Measurements from ENCODE around the gene P2RY2. TPM values are rescaled to one million over a fixed set of nuclear protein-coding genes. Genes with fewer than 3 reads are reported as not detected.
A peak's percentile ranks its signal among the peaks of the same experiment; 100 is the strongest.
"Not testable (repeated sequence)": the region's sequence is repeated elsewhere in the genome, so short reads cannot be mapped to it uniquely, and the experiment has no call there.

P2RY2 gene
- total RNA-seq, 1 donor from 2014 or later: 0.42 TPM

- intact Hi-C loops (cut with micrococcal nuclease): loop anchor here (2.0 kb wide), 1 partner anchor 19 kb away; no protein-coding TSS in a partner anchor
- H3K27ac Mint-ChIP-seq: no peak overlapping the region
- POLR2A ChIA-PET: no interaction called here
- H3K4me3 Mint-ChIP-seq: no peak overlapping the region
- no peaks in the 10 kb centered on the region for H3K9me3 Mint-ChIP-seq
- TF ChIP-seq CTCF (IDR thresholded peaks at IDR 0.05): no peak
- DNase-seq (no peak), ATAC-seq (ENCODE audit: low read depth) (peak; percentile 56)
- H3K36me3 Mint-ChIP-seq (ENCODE audit: low read depth): no peaks in the 10 kb centered on the region
- CTCF ChIA-PET: interaction anchor here (0.7 kb wide), 1 partner anchor 65 kb away, joined by 3 read pairs; no protein-coding TSS in a partner anchor
- H3K4me1 Mint-ChIP-seq: peaks cover 20% of the 10 kb centered on the region
- peaks cover 11% of the 10 kb centered on the region for H3K27me3 Mint-ChIP-seq
Measured at GRCh38 chr11:73270016-73270854, 52.2 kb downstream of the P2RY2 start.

GRCh38 chr11:73270855-73271477 lies 52.9 kb downstream of the P2RY2 start:
- Mint-ChIP-seq H3K27ac (peak overlapping the region; percentile 50), H3K4me3 (no peak overlapping the region), H3K27me3 (peaks cover 7% of the 10 kb centered on the region), H3K36me3 (ENCODE audit: low read depth) (no peaks in the 10 kb centered on the region), H3K4me1 (peaks cover 20% of the 10 kb centered on the region), H3K9me3 (no peaks in the 10 kb centered on the region)
- TF ChIP-seq CTCF (IDR thresholded peaks at IDR 0.05): no peak
- DNase-seq (no peak), ATAC-seq (ENCODE audit: low read depth) (no peak)
- ChIA-PET POLR2A (no interaction called here), CTCF (no interaction called here)
- intact Hi-C loops (cut with micrococcal nuclease): loop anchor here (2.0 kb wide), 1 partner anchor 18 kb away; no protein-coding TSS in a partner anchor

GRCh38 chr11:73271478-73271865 lies 53.4 kb downstream of the P2RY2 start:
- H3K36me3 Mint-ChIP-seq (ENCODE audit: low read depth); H3K4me3 Mint-ChIP-seq; DNase-seq; ATAC-seq (ENCODE audit: low read depth); H3K27me3 Mint-ChIP-seq; CTCF ChIA-PET; H3K9me3 Mint-ChIP-seq: not testable (repeated sequence)
- intact Hi-C loops (cut with micrococcal nuclease): loop anchor here (2.0 kb wide), 1 partner anchor 17 kb away; no protein-coding TSS in a partner anchor
- Mint-ChIP-seq H3K4me1 (peaks cover 20% of the 10 kb centered on the region), H3K27ac (peak overlapping the region; percentile 50)
- POLR2A ChIA-PET: interaction anchor here (1.1 kb wide), 1 partner anchor 129 kb away, joined by 3 read pairs; no protein-coding TSS in a partner anchor

GRCh38 chr11:73271936-73272679 lies 54.0 kb downstream of the P2RY2 start, which contains the start of gene P2RY6:
Gene P2RY6 (plus strand): TSS chr11:73272338. CDS start chr11:73296519, 24,181 bp downstream.
- Mint-ChIP-seq H3K4me1 (peaks cover 20% of the 10 kb centered on the region), H3K9me3 (no peaks in the 10 kb centered on the region), H3K36me3 (ENCODE audit: low read depth) (no peaks in the 10 kb centered on the region), H3K27me3 (peaks cover 4% of the 10 kb centered on the region), H3K27ac (peak within 1 kb of the TSS; percentile 50), H3K4me3 (no peak within 1 kb of the TSS)
- peak; percentile 25 for ATAC-seq (ENCODE audit: low read depth)
- TF ChIP-seq CTCF (IDR thresholded peaks at IDR 0.05): no peak
- intact Hi-C loops (cut with micrococcal nuclease): loop anchor here (2.0 kb wide), 1 partner anchor 17 kb away; no protein-coding TSS in a partner anchor
- ChIA-PET POLR2A (interaction anchor here (0.6 to 1.1 kb wide), 2 partner anchors 7 to 130 kb away, joined by 3 to 4 read pairs; no protein-coding TSS in a partner anchor), CTCF (no interaction called here)
- no peak for DNase-seq

GRCh38 chr11:73272680-73273038 lies 54.6 kb downstream of the P2RY2 start:
- intact Hi-C loops (cut with micrococcal nuclease): no loop called here
- H3K9me3 Mint-ChIP-seq: no peaks in the 10 kb centered on the region
- POLR2A ChIA-PET: interaction anchor here (0.6 to 1.1 kb wide), 2 partner anchors 8 to 130 kb away, joined by 3 to 4 read pairs; no protein-coding TSS in a partner anchor
- H3K36me3 Mint-ChIP-seq (ENCODE audit: low read depth): no peaks in the 10 kb centered on the region
- DNase-seq: no peak
- H3K4me1 Mint-ChIP-seq: peaks cover 20% of the 10 kb centered on the region
- no peak for TF ChIP-seq CTCF (IDR thresholded peaks at IDR 0.05)
- CTCF ChIA-PET: no interaction called here
- H3K4me3 Mint-ChIP-seq: no peak overlapping the region
- no peak for ATAC-seq (ENCODE audit: low read depth)
- H3K27me3 Mint-ChIP-seq: peaks cover 3% of the 10 kb centered on the region
- no peak overlapping the region for H3K27ac Mint-ChIP-seq

Measured in activated B cell treated with CpG ODN at 0.5 μM for 24 hours (primary cell).